Measurements from ENCODE around the gene MLPH.
A peak's percentile ranks its signal among the peaks of the same experiment; 100 is the strongest.

Gene MLPH

GRCh38 chr2:237581751-237582746 is 95.0 kb downstream of the MLPH start:
- peak; percentile 28 for TF ChIP-seq CTCF (IDR thresholded peaks at IDR 0.05)
- Histone ChIP-seq H3K27ac (peak overlapping the region; percentile 70 to 84), H3K4me3 (peak overlapping the region; percentile 61)
- peak; percentile 86 for DNase-seq (ENCODE audit: low spot score)

GRCh38 chr2:237583385-237584295 is 96.6 kb downstream of the MLPH start:
- no peak for TF ChIP-seq CTCF (IDR thresholded peaks at IDR 0.05)
- no peak overlapping the region for H3K4me3 ChIP-seq
- H3K27ac ChIP-seq: no peak overlapping the region
- no peak for DNase-seq (ENCODE audit: low spot score)

GRCh38 chr2:237585590-237586221 is 98.7 kb downstream of the MLPH start:
- H3K4me3 ChIP-seq: no peak overlapping the region
- no peak for DNase-seq (ENCODE audit: low spot score)
- no peak overlapping the region for H3K27ac ChIP-seq
- no peak for TF ChIP-seq CTCF (IDR thresholded peaks at IDR 0.05)

GRCh38 chr2:237588044-237588696 is 101.1 kb downstream of the MLPH start:
- no peak for TF ChIP-seq CTCF (IDR thresholded peaks at IDR 0.05)
- Histone ChIP-seq H3K27ac (no peak overlapping the region), H3K4me3 (no peak overlapping the region)
- DNase-seq (ENCODE audit: low spot score): no peak

GRCh38 chr2:237590272-237591140 is 103.5 kb downstream of the MLPH start, which contains the start of gene RAB17:
Gene RAB17, minus strand, starts transcription at chr2:237590734. Its CDS starts 4,580 bp downstream, at chr2:237586154.
- peak within 1 kb of the TSS; percentile 10 for H3K4me3 ChIP-seq
- peak within 1 kb of the TSS in 1 of 2 donors; percentile 2 for H3K27ac ChIP-seq
- DNase-seq (ENCODE audit: low spot score): no peak
- TF ChIP-seq CTCF (IDR thresholded peaks at IDR 0.05): no peak

Data from coronary artery (tissue), 2 donors.